ENCODE results near the gene C2CD2. TPM values are rescaled to one million over a fixed set of nuclear protein-coding genes. Genes with fewer than 3 reads are reported as not detected.

Gene C2CD2
- total RNA-seq, 2 donors from 2014 or later: 26.3 to 28.7 TPM

DNA sequence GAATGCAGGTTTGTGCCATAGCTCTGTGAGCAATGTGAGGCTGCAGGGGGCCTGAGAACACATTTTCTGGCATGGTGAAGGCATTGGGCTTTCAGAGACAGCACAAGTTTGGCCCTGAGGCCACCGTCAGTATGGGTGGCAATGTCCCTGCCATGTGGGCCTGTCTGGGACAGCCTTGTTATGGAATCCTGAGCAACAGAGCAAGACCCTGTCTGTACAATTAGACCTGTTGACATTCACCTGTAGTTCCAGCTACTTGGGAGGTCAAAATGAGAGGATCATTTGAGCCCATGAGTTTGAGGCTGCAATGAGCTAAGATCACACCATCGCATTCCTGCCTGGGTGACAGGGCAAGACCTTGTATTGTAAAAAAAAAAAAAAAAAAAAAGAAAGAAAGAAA lies 110.2 kb downstream of the C2CD2 start:
- H3K9ac ChIP-seq (ENCODE audit: extremely low read depth, low read length, poor library complexity, severe bottlenecking): no peak overlapping the region
- Mint-ChIP-seq H3K36me3 (ENCODE audit: low read depth) (peaks cover 43% of the 10 kb centered on the region), H3K4me1 (no peaks in the 10 kb centered on the region), H3K27me3 (ENCODE audit: insufficient read depth) (no peaks in the 10 kb centered on the region), H3K9me3 (peaks cover 13% of the 10 kb centered on the region), H3K27ac (no peak overlapping the region), H3K4me3 (no peak overlapping the region)
- no peak overlapping the region for H3K4me3 ChIP-seq (ENCODE audit: low read length)
- no peaks in the 10 kb centered on the region for H3K27me3 ChIP-seq (ENCODE audit: control insufficient read depth, insufficient read depth, low read length, poor library complexity, severe bottlenecking)
- 96 to 98% methylated on average over 2 of the region's 2 CpGs for WGBS, 2 experiments (ENCODE audit: insufficient coverage in 1 of 2, insufficient read length in 1 of 2)
- no peak overlapping the region for H3K27ac ChIP-seq (ENCODE audit: low read depth, low read length)
- peaks cover 25% of the 10 kb centered on the region for H3K36me3 ChIP-seq (ENCODE audit: control insufficient read depth, insufficient read depth, low read length)
- no peaks in the 10 kb centered on the region for H3K4me1 ChIP-seq (ENCODE audit: control insufficient read depth, insufficient read depth, low read length)
- TF ChIP-seq, protein P1, sequence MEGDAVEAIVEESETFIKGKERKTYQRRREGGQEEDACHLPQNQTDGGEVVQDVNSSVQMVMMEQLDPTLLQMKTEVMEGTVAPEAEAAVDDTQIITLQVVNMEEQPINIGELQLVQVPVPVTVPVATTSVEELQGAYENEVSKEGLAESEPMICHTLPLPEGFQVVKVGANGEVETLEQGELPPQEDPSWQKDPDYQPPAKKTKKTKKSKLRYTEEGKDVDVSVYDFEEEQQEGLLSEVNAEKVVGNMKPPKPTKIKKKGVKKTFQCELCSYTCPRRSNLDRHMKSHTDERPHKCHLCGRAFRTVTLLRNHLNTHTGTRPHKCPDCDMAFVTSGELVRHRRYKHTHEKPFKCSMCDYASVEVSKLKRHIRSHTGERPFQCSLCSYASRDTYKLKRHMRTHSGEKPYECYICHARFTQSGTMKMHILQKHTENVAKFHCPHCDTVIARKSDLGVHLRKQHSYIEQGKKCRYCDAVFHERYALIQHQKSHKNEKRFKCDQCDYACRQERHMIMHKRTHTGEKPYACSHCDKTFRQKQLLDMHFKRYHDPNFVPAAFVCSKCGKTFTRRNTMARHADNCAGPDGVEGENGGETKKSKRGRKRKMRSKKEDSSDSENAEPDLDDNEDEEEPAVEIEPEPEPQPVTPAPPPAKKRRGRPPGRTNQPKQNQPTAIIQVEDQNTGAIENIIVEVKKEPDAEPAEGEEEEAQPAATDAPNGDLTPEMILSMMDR (conservative IDR thresholded peaks at IDR 0.05): no peak
- DNase-seq: no peak
- peaks cover 21% of the 10 kb centered on the region for H3K9me3 ChIP-seq (ENCODE audit: control insufficient read depth, low read length)

DNA sequence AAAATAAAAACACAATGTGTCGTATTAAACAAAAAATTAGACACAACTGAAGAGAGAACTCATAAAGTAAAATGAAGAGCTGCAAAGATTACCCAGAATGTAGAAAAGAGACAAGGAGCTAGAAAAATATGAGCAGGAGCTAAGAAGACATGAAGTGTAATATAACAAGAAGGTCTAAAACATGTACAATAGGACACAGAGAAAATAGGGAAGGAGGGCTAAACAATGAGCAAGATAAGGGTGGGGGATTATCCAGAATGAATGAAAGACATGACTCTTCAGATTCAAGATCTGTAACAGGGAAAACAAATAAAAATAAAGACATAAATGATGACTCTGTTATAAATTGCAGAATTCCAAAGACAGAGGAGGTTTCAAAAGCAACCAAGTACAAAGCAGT lies 112.9 kb downstream of the C2CD2 start:
- Histone ChIP-seq H3K4me1 (ENCODE audit: control insufficient read depth, insufficient read depth, low read length) (no peaks in the 10 kb centered on the region), H3K27ac (ENCODE audit: low read depth, low read length) (no peak overlapping the region), H3K9me3 (ENCODE audit: control insufficient read depth, low read length) (peaks cover 21% of the 10 kb centered on the region), H3K9ac (ENCODE audit: extremely low read depth, low read length, poor library complexity, severe bottlenecking) (no peak overlapping the region), H3K4me3 (ENCODE audit: low read length) (peak overlapping the region; percentile 44), H3K36me3 (ENCODE audit: control insufficient read depth, insufficient read depth, low read length) (peaks cover 39% of the 10 kb centered on the region), H3K27me3 (ENCODE audit: control insufficient read depth, insufficient read depth, low read length, poor library complexity, severe bottlenecking) (no peaks in the 10 kb centered on the region)
- Mint-ChIP-seq H3K27me3 (ENCODE audit: insufficient read depth) (no peaks in the 10 kb centered on the region), H3K9me3 (peaks cover 13% of the 10 kb centered on the region), H3K4me1 (peaks cover 3% of the 10 kb centered on the region), H3K4me3 (no peak overlapping the region), H3K36me3 (ENCODE audit: low read depth) (peaks cover 58% of the 10 kb centered on the region), H3K27ac (no peak overlapping the region)
- WGBS, 2 experiments (ENCODE audit: insufficient coverage in 1 of 2, insufficient read length in 1 of 2): 90 to 100% methylated on average over 1 of the region's 1 CpG
- TF ChIP-seq, protein P1 (conservative IDR thresholded peaks at IDR 0.05): no peak
- no peak for DNase-seq

DNA sequence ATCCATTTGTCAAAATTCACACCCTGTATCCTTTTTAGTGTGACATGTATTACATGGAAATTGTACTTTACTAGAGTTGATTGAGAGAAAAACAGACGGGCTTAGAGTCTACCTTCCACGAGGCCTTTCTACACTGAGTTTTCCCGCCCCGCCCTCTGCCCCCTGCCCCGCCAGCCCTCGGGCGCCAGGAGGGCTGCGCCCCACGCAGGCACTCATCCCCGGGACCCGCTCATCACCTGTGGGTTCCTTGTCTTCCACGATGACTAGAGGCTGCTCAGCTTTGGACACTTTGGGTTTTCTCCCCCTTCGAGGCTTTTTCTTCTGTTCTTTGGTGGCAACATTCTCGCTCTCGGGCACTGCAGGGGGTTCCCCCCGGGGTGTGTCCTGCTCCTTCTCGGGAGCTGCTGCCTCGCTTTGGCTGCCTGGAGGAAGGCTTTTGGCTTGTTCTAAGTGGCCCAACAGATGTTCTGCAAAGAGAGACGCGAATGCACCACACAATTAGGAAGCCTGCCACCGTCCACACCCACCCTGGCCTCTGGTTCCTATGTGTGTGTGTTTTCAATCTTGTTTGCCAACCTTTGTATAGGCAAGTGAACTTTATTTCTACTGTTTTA lies 114.3 kb downstream of the C2CD2 start:
- TF ChIP-seq, protein P1 (conservative IDR thresholded peaks at IDR 0.05): no peak
- no peak for DNase-seq
- Histone ChIP-seq H3K27me3 (ENCODE audit: control insufficient read depth, insufficient read depth, low read length, poor library complexity, severe bottlenecking) (no peaks in the 10 kb centered on the region), H3K9ac (ENCODE audit: extremely low read depth, low read length, poor library complexity, severe bottlenecking) (no peak overlapping the region), H3K27ac (ENCODE audit: low read depth, low read length) (no peak overlapping the region), H3K4me3 (ENCODE audit: low read length) (no peak overlapping the region), H3K9me3 (ENCODE audit: control insufficient read depth, low read length) (peaks cover 21% of the 10 kb centered on the region), H3K36me3 (ENCODE audit: control insufficient read depth, insufficient read depth, low read length) (peaks cover 44% of the 10 kb centered on the region), H3K4me1 (ENCODE audit: control insufficient read depth, insufficient read depth, low read length) (no peaks in the 10 kb centered on the region)
- 93 to 95% methylated on average over 19 to 21 of the region's 21 CpGs for WGBS, 2 experiments (ENCODE audit: insufficient coverage in 1 of 2, insufficient read length in 1 of 2)
- no peak overlapping the region for H3K27ac Mint-ChIP-seq
- peaks cover 3% of the 10 kb centered on the region for H3K4me1 Mint-ChIP-seq
- peaks cover 13% of the 10 kb centered on the region for H3K9me3 Mint-ChIP-seq
- no peak overlapping the region for H3K4me3 Mint-ChIP-seq
- H3K27me3 Mint-ChIP-seq (ENCODE audit: insufficient read depth): no peaks in the 10 kb centered on the region
- peaks cover 64% of the 10 kb centered on the region for H3K36me3 Mint-ChIP-seq (ENCODE audit: low read depth)
